GM18870 (cell line): Measurements from ENCODE around the gene TEC.
"Not testable (repeated sequence)": the region's sequence is repeated elsewhere in the genome, so short reads cannot be mapped to it uniquely, and the experiment has no call there.

ENCODE experiments used
- ATAC-seq: cut with Tn5 transposase; IDR thresholded peaks from one replicate; pipeline ENCODE4 v1.9.1; 2021; ENCODE audit warnings: moderate library complexity; ENCODE audit not compliant: unreplicated experiment

Gene TEC

GRCh38 chr4:48197643-48198237 is 71.9 kb downstream of the TEC start:
- ATAC-seq, result no peak

- ATAC-seq, result peak; percentile 69
Measured at GRCh38 chr4:48196758-48197504, 72.7 kb downstream of the TEC start.

GRCh38 chr4:48195853-48196252 is 73.8 kb downstream of the TEC start:
- no peak for ATAC-seq

GRCh38 chr4:48195374-48195773 is 74.3 kb downstream of the TEC start:
- ATAC-seq, result no peak

- ATAC-seq, result no peak
Measured at GRCh38 chr4:48194971-48195370, 74.7 kb downstream of the TEC start.

GRCh38 chr4:48193921-48194468 is 75.6 kb downstream of the TEC start:
- ATAC-seq, result no peak

GRCh38 chr4:48193096-48193836 is 76.4 kb downstream of the TEC start:
- ATAC-seq, result peak; percentile 22

- ATAC-seq, result no peak
Measured at GRCh38 chr4:48191758-48192157, 77.9 kb downstream of the TEC start.

- ATAC-seq, result peak; percentile 47
Measured at GRCh38 chr4:48190839-48191238, 78.8 kb downstream of the TEC start.

- no peak for ATAC-seq
Measured at GRCh38 chr4:48189731-48190130, 79.9 kb downstream of the TEC start.

- no peak for ATAC-seq
Measured at GRCh38 chr4:48188390-48188789, 81.2 kb downstream of the TEC start.

- no peak for ATAC-seq
Measured at GRCh38 chr4:48187813-48188212, 81.8 kb downstream of the TEC start.

- not testable (repeated sequence) for ATAC-seq
Measured at GRCh38 chr4:48187066-48187465, 82.6 kb downstream of the TEC start.

GRCh38 chr4:48186394-48186793 is 83.2 kb downstream of the TEC start:
- not testable (repeated sequence) for ATAC-seq

GRCh38 chr4:48184882-48185281 is 84.8 kb downstream of the TEC start:
- ATAC-seq, result no peak

GRCh38 chr4:48180234-48180633 is 89.4 kb downstream of the TEC start:
- no peak for ATAC-seq

- no peak for ATAC-seq
Measured at GRCh38 chr4:48178931-48179330, 90.7 kb downstream of the TEC start.

GRCh38 chr4:48175806-48176205 is 93.8 kb downstream of the TEC start:
- no peak for ATAC-seq

GRCh38 chr4:48175328-48175727 is 94.3 kb downstream of the TEC start:
- no peak for ATAC-seq

- peak; percentile 77 for ATAC-seq
Measured at GRCh38 chr4:48173056-48173991, 96.3 kb downstream of the TEC start.

- no peak for ATAC-seq
Measured at GRCh38 chr4:48172651-48173050, 97.0 kb downstream of the TEC start.
